Activated CD8-positive, alpha-beta memory T cell treated with anti-CD3 and anti-CD28 coated beads, Interleukin-2, amount 50 U/mL, for 48 hours (primary cell): ENCODE data around the gene FARP2.
"Not testable (repeated sequence)": the region's sequence is repeated elsewhere in the genome, so short reads cannot be mapped to it uniquely, and the experiment has no call there.

Experiments
- DNase-seq: peaks from one replicate; pipeline ENCODE4 v3.0.0-alpha.2; 2020

FARP2 gene

DNA sequence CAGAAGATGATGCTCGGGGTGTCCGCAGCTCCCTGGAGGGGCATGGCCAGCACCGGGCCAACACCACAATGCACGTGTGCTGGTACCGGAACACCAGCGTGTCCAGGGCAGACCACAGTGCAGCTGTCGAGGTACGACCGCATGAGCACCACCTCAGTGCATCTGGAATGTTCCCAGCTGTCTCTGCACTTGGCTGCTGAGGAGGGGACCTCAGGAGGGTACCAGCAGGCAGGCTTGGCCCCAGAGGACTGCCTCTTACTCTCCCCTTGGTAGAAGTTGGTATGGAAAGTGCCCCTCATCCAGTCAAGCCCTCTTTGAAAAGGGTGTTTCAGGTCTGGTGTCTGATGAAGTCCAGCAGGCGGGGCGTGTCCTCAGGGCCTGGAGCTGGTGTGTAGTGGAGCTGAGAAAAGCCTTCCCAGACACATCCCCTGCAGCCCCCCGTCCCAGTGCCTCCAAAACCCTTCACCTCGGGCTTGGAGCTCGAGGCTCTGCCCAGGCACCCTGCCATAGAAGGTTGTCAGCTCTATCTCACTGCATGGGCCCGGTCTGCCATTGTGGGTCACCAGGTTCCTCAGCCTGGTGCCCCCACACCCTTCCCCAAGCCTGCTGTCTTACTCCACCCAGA is 135.6 kb downstream of the FARP2 start:
- no peak for DNase-seq

DNA sequence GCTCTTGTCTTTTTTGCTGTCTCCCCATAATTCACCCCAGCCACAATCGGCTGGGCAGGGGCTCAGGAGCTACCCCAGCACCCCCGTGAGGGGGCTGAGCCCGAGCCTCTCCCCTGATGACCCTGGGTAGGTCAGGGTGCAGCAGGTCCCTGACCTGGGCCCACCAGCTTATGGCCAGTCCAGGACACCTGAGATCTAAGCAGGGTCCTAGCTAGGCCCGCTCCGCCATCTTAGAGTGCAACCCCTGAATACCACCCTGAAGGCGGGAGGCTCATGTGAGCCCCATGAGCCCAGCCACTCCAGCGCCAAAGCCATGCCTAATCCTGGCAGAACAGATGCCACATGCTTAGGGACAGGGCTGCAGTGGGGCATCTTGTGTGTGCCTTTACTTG is 136.1 kb downstream of the FARP2 start:
- DNase-seq, result no peak

DNA sequence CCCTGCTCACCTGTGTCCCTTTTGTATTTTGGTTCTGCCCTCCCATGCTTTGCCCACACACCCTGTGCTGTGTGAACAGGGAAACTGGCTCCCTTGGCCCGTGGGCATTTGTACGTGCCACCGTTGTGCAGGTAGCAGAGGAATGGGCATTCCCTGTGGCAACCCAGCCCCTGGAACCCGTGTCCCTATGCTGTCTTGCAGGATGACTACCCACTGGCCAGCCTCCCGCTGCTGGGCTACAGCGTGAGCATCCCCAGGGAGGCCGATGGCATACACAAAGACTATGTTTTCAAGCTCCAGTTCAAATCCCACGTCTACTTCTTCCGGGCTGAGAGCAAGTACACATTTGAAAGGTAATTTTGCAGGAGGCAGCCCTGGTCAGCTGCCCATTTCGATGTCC is 137.0 kb downstream of the FARP2 start:
- DNase-seq, result no peak

DNA sequence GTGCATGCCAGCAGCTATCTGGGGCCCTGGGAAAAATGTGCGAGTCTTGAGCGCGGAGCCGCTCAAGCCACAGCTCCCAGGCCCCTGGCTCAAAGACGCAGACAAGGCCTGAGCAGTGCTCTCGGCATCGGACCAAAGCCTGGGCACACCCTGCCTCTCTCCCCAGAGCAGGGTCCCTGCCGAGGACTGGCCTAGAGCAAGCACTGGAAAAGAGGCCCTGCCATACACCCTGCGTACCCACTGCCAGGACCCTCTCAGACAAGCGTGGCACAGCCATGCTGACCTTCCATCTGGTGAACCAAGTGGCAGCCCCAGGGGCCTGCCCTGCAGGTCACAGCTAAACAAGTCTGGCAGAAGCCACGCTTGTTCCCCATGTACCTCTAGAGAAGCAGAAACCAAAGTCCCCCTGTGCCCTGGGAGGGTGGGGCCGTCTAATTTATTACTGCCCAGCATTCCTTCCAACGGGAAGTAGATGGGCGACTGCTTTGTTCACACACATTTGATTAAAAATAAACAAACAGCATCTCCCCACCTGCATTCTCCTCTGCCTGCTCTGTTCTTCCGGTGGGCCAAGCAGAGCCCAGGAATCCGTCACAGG is 138.3 kb downstream of the FARP2 start:
- no peak for DNase-seq

DNA sequence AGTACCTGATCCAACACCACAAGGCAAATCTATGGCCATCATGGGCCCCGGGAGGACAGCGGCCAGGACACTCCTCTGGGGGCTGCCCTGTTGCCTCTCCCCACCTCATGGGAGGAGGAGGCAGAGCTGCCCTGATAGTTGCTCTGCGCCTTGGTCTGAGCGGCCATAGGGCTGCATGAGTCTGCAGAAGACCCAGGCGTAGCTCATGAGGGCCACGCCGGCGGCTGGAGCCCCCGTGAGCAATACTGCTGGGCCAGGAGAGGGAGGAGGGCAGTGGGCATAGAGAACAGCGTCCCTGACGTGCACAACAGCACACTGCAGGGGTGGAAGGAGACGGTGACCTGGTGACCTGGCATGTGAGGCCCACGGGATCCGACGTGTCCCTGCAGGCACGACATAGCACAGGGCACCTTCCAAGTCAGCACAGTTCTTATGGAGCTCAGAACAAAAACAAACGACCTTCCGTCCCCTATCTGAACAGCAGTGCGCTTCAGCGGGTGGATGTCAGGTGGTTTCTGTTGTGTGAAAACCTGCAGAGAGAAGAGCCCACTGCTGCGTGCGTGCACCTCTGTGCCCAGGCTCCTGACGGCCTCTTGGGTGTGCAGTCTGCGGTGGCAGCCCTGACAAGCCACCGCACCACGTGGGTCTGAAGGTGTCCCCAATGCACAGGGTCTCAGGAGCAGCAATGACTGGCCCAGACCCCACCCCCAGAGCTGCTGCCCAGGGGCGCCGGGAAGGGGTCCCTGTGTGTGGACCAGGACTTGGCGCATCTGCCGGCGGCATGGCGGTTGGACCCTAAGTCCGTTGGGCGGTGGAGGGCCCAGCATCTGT is 139.3 kb downstream of the FARP2 start:
- DNase-seq, result no peak

DNA sequence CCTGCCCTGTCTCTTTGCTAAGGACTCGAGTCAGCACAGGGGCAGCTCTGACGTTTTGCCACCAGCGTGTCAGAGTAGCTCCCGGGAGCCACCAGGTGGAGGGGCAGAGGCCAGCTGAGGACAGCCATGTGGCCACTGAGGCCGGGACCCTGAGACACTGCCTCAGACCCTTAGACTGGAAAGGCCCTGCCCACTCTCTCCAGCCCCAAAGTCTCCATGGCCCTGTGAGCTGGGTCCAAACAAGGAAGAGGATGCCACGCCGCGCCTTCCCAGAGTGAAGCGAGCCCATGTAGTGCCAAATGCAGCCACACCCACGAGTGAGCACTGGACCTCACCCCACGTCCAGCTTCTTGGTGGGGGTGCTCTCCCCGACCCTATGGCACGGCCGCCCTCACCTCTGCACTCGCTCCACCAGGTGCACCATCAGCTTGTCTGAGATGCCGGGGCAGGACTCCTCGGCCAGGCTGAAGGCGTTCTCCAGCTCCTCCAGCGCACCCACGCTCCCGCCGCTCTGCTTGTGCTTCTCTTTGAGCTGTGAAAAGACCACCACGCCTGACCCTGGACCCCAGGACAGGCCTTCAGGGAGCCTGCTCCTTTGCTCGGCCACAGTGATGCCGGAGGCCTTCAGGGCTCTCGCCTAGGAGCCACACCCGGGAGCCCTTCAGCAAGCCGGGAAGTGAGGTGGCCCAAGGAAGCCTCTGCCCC is 140.1 kb downstream of the FARP2 start:
- DNase-seq, result no peak

DNA sequence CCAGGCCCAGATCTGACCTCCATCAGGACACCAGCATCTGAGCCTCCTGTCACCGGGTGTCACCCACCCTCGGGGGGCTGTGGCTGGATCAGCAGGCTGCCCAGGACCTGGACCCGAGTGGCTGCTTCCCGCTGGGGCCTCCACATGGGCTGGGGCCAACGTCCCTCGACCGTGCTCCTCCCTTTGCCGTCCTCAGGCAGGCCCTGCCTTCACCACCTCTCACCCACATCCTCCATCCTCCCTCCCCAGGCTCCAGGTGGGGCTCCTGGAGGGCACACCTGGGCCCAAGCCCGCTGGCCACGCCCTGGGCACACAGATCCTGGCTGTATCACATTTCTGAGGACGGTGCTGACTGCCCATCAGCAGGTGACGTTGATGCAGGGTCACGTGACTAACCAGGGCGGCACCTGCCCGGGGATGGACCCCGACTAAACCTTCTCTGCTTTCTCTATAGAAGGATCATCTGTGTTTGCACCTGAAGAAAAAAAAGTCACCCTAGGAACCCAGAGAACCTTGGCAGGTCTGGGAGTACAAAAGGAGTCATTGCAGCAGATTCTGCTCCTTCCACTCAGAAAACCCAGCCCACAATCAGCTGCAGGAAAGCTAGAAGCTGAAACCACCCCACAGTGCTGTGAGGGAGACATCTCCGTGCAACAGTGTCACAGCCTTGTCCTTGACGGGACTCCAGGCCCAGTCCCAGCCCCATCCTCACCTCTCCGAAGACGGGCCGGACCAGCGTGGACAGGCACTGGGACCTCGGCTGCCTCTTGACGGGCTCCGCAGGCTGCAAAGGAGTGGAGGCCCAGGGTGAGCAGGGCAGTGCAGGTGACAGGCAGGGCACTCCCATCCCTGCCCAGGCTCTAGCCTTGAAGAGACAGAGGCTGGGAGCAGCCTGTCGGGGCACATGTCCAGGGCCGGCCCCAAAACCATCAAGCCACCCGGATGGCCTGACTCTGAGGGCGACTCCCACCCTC is 141.1 kb downstream of the FARP2 start:
- DNase-seq, result no peak

DNA sequence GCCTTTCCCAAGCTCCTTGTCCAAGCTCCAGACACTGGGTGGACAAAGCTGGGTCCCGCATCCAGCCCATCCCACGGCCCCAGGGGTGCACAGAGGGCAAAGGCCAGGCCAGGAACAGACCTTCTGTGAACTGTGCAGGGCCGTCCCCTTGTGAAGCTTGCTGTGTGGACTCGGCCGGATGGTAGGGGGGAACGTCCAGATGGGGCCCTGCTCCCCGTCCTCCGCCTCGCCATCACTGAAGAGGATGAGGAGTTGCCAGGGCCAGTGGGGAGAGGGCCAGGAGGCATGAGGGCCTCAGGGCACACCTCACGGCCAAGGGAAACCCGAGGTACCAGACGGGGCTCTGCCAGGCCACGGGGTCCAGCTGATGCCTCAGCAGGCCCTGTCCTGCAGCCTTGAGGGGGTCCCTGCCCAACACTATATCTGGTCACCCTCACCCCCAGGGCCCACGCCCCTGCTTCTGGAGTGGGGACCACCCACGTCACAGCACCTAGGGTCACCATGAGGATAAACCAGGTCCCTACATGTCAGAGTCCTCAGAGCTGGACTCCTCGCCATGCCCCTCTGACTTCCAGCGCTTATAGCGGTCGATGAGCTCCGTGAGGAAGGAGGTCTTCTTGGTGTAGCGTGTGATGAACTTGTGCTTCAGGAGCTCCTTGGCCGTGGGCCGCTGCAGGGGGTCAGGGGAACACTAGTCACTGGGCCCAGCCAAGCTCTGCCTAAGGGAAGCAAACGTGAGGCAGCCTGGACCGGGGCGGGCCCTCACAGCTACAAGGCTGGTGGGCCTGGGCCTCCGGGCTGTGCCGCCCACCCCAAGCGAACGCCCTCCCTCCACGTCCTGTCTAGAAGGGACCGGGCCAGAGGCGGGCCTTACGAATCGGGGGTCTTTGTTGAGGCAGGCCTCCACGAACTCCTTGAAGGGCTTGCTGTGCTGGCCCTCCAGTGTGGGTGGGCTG is 142.3 kb downstream of the FARP2 start:
- no peak for DNase-seq

DNA sequence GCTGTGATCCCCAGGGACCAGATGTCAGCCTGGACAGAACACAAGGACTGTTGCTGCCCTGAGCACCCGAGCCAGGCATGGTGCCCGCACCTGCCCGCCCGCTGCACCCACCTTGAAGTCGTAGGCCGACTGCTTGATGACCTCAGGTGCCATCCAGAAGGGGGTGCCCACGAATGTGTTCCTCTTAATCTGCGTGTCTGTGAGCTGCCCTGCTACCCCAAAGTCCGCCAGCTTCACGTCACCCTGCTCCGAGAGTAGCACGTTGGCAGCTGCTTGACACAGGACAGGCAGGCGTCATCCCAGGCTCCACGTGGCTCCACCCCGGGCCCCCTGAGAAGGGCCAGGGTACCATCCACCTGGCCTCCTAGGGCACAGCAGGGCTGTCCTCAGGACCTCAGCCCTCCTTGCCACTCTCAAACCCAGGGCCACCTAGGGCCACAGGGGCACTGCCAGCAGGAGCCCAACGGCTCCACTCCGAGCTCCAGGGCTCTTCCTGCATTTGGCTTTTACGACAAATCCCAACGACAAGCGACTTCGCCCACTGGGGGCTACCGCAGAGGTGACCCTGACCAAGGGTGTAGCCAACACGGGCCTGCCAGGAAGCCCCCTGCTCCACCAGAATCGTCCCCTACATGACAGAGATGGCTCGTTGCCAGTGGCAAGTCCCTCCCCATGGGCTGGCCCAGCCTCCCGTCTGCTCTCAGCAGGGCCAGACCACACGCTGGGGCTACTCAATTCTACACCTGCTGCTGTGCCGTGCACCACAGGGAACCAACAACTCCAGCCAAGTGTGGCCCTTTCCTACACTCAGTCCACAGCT is 143.3 kb downstream of the FARP2 start:
- no peak for DNase-seq

DNA sequence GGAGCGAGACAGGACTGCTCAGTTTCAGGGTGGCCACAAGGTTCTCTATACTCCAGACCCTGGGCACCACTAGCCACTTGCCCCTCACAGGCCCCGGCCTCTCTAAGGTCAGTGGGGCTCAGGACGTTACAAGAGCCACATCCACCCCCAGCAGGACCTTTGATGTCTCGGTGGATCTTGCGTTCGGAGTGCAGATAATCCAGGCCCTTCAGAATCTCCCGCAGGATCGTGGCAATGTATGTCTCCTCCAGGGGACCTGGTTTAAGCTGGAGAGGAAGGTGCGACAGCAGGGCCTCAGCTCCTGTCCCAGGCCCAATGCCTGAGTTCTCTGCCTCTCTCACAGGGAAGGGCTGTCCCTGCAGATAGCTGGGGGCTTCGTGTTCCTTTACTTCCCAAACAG is 143.9 kb downstream of the FARP2 start:
- no peak for DNase-seq

DNA sequence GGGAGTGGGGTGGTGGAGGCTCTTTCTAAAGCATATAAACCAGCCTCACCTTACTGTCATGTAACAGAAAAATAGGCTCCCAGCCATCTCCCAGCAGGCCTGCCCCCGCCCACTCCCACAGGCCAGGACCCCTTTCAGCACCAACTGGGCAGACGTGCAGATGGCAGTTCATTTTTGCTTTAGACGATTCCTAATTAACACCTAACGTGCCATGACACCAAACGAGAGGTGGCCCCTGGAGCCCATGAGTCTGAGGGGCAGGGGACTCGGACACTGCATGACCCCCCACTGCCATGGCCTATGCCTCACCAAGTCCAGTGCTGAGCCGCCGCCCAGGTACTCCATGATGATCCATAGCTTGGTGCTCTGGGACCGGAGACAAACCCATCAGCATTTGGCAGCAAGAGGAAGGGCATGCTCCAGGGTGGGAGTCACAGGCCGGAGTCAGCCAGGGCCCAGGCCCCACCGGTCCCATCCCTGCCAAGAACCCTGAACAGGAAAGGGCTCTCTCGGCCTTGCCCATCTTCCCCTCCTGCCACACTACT is 144.4 kb downstream of the FARP2 start:
- no peak for DNase-seq

DNA sequence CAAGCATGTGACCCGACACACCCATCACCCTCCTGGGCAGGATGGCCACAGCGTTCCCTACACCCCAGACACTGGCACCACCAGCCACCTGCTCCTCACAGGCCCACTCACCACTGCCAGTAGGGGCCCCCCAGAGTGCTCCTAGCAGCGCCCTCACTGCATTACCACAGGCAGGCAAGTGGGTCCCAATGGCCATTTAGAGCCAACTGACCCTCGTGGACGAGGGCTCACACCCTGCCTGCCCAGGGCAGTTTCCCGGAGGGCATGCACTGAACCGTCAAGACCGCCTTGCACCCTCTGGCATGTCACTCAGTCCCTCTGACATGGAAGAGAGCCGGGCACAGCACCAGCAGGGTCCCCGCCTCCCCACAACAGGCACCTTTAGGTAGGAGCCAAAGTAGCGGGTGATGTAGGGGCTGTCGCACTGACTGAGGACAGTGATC is 145.0 kb downstream of the FARP2 start:
- DNase-seq, result no peak

DNA sequence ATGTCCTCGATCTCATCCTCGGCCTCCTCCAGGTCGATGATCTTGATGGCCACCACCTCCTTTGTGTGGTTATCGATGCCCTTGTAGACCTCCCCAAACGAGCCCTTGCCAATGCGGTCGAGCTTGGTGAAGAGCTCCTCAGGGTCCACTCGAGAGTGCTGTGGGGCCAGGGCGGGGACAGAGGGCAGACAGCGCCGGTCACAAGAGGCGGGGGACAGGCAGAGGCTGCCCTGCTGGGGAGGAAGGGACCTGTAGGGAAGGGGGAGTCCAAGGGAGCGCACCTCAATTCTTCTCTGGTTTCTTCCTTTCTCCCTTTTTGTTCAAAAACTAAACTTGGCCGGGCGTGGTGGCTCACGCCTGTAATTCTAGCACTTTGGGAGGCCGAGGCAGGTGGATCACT is 145.5 kb downstream of the FARP2 start:
- DNase-seq, result no peak

DNA sequence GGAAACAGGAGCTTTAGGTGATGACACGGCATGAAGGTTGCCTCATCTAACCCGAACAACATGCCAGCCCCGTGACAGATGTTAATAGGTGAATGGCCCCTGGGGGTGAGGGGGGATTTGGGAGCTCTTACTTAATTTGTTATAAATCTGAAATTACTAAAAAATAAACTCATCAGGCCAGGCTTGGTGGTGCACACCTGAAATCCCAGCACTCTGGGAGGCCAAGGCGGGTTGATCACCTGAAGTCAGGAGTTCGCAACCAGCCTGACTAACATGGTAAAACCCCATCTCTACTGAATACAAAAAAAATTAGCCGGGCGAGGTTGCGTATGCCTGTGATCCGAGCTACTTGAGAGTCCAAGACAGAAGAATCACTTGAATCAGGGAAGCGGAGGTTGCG is 146.2 kb downstream of the FARP2 start:
- no peak for DNase-seq

DNA sequence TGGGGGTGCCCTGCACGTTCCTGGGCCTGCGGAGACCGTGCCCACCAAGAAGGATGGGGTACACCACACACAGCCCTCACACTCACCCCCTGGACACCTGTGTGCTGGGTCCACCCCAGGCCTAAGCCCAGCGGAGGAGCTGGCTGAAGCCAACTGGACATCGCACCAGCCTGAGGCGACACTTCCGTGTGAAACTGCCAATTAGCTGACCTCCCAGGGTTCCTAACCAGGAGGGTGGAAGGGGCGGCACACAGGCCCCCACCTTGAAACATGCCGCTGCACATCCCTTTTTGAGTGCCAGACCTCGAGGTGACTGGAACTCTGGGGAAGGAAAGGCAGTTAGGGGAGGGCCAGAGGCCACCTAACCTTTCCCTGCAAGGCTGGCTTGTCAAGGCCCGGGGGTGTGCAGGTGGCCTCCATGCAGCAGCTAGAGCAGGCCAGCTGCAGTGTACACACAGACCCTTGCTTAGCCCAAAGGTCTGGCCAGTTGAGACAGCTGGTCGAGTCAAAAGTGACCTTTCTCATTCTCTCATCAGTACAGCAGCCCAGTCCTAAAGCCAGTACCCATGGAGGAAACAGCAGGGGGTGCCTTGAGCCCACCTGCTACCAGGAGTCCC is 147.8 kb downstream of the FARP2 start:
- no peak for DNase-seq

DNA sequence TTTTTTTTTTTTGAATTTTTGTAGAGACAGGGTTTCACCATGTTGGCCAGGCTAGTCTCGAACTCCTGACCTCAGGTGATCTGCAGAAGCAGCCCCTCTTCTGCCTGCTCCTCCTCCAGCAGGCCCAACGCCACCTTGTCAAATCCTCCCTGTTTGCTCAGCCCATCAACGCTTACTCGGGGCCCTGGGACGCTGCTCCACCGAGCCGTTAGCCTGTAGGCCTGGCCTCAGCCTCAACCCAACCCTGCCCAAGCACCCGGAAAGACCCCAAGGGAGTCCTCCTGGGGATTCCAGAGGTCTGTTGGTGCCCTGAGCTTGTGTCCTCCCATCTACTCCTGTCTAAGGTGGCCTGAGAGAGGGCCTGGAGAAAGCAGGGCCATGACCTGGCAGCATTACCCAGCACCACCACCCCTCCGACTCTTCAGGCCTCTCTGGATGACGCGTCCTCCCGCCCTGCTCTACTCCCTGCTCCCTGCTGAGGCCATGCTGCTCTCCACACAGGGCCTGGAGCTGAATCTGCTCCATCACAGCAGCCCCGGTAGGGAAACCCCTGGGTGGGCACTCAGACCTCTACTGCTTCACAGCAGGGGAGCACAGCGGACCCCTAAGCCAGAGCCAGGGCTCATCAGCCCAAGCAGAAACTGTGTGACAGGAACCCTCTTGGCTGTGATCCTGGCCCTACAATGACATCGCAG is 149.1 kb downstream of the FARP2 start:
- no peak for DNase-seq

DNA sequence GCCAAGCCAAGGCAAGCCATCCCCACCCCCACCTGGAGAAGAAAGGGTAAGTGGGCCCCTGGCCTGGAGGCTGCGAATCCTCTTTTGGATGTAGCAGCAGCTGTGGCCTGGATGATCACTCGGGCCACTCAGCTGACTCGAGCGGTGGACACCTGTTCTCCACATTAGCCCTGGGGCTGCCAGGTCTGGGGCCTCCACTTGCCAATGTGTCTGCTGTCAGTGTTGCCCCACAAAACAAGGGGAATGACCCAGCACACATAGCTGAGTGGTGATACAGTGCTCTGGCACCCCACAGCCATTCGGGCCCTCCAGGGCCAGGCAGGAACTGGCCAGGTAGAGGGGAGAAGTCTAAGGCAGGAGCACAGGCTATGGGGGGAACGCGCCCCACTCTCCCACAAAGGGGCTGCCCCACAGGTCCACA is 149.7 kb downstream of the FARP2 start:
- DNase-seq, result no peak

DNA sequence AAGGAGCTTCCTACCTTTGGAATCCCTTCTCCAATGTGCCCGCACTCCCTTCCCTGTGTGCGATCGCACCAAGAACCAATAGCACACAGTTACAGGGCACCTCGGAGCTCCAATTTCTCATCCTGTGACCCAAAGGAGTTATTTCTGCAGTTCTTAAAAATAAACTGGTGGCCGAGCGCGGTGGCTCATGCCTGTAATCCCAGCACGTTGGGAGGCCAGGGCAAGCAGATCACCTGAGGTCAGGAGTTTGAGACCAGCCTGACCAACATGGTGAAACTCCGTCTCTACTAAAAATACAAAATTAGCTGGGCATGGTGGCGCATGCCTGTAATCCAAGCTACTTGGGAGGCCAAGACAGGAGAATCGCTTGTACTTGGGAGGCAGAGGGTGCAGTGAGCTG is 150.2 kb downstream of the FARP2 start:
- DNase-seq, result not testable (repeated sequence)
